Measurements from ENCODE around the gene IMP4. TPM values are rescaled to one million over a fixed set of nuclear protein-coding genes. Genes with fewer than 3 reads are reported as not detected.
A peak's percentile ranks its signal among the peaks of the same experiment; 100 is the strongest.

Gene IMP4
- total and polyA plus RNA-seq, 2 of the 8 experiments (the other 6 are each of a cell fraction or from before 2014, with no cell fraction given): 96.8 to 194 TPM

- TF ChIP-seq SIN3A (conservative IDR thresholded peaks at IDR 0.05 in 1 of 2, IDR thresholded peaks at IDR 0.05 in 1 of 2; ENCODE audit: low read depth in 1 of 2, low read length in 2 of 2) (peak in 1 of 2 experiments; percentile 56; a peak in 2 of 4 replicates), TAF1 (IDR thresholded peaks at IDR 0.05; ENCODE audit: low read depth, low read length) (peak; percentile 77), JUND (IDR thresholded peaks at IDR 0.05; ENCODE audit: low read length) (no peak), RFX5 (IDR thresholded peaks at IDR 0.05; ENCODE audit: borderline replicate concordance, low read depth, low read length) (no peak), SP1 (IDR thresholded peaks at IDR 0.05; ENCODE audit: low read depth, low read length) (peak; percentile 66; the same call in 1 of the 2 replicates), YY1 (IDR thresholded peaks at IDR 0.05; ENCODE audit: low read depth, low read length) (no peak), RBBP5 (IDR thresholded peaks at IDR 0.05; ENCODE audit: borderline replicate concordance, low read depth, low read length) (0 out of 2 replicates have a peak, but pooled peaks have one; percentile 61), NRF1 (IDR thresholded peaks at IDR 0.05; ENCODE audit: low read depth, low read length) (no peak), SRF (IDR thresholded peaks at IDR 0.05; ENCODE audit: low read depth, low read length) (no peak), TBP (IDR thresholded peaks at IDR 0.05; ENCODE audit: low read depth, low read length) (peak; percentile 77)
Observed at GRCh38 chr2:130342020-130342532, 621 bp upstream of the IMP4 start (continued).

Measured in H1 (cell line).